ENCODE measurements around the gene NRG4.

Gene NRG4

GRCh38 chr15:75947092-75947491 lies 65.1 kb downstream of the NRG4 start:
- TF ChIP-seq CTCF (IDR thresholded peaks at IDR 0.05; ENCODE audit: control insufficient read depth, extremely low read depth, insufficient read depth): no peak
- no peak overlapping the region for H3K4me3 ChIP-seq (ENCODE audit: low read depth, low read length)
- no peak for DNase-seq (ENCODE audit: low read depth)

GRCh38 chr15:75945953-75946352 lies 66.3 kb downstream of the NRG4 start:
- no peak for TF ChIP-seq CTCF (IDR thresholded peaks at IDR 0.05; ENCODE audit: control insufficient read depth, extremely low read depth, insufficient read depth)
- DNase-seq (ENCODE audit: low read depth): no peak
- H3K4me3 ChIP-seq (ENCODE audit: low read depth, low read length): no peak overlapping the region

- no peak overlapping the region for H3K4me3 ChIP-seq (ENCODE audit: low read depth, low read length)
- TF ChIP-seq CTCF (IDR thresholded peaks at IDR 0.05; ENCODE audit: control insufficient read depth, extremely low read depth, insufficient read depth): no peak
- no peak for DNase-seq (ENCODE audit: low read depth)
Observed at GRCh38 chr15:75943713-75944215, 68.5 kb downstream of the NRG4 start.

GRCh38 chr15:75943246-75943645 lies 69.0 kb downstream of the NRG4 start:
- no peak for TF ChIP-seq CTCF (IDR thresholded peaks at IDR 0.05; ENCODE audit: control insufficient read depth, extremely low read depth, insufficient read depth)
- no peak overlapping the region for H3K4me3 ChIP-seq (ENCODE audit: low read depth, low read length)
- no peak for DNase-seq (ENCODE audit: low read depth)

GRCh38 chr15:75942464-75942863 lies 69.8 kb downstream of the NRG4 start:
- no peak overlapping the region for H3K4me3 ChIP-seq (ENCODE audit: low read depth, low read length)
- DNase-seq (ENCODE audit: low read depth): no peak
- no peak for TF ChIP-seq CTCF (IDR thresholded peaks at IDR 0.05; ENCODE audit: control insufficient read depth, extremely low read depth, insufficient read depth)

- H3K4me3 ChIP-seq (ENCODE audit: low read depth, low read length): no peak overlapping the region
- DNase-seq (ENCODE audit: low read depth): no peak
- no peak for TF ChIP-seq CTCF (IDR thresholded peaks at IDR 0.05; ENCODE audit: control insufficient read depth, extremely low read depth, insufficient read depth)
Observed at GRCh38 chr15:75930866-75931265, 81.4 kb downstream of the NRG4 start.

GRCh38 chr15:75929799-75930565 lies 82.2 kb downstream of the NRG4 start:
- DNase-seq (ENCODE audit: low read depth): no peak
- no peak for TF ChIP-seq CTCF (IDR thresholded peaks at IDR 0.05; ENCODE audit: control insufficient read depth, extremely low read depth, insufficient read depth)
- no peak overlapping the region for H3K4me3 ChIP-seq (ENCODE audit: low read depth, low read length)
